NCI-H1694 treated with DMSO at 0.1 percent for 48 hours (cell line): ENCODE results near the gene XRRA1.

Source experiments
- DNase-seq: peaks from one replicate; lab custom pipeline; 2025; lab: John Stamatoyannopoulos, UW

Gene XRRA1

DNA sequence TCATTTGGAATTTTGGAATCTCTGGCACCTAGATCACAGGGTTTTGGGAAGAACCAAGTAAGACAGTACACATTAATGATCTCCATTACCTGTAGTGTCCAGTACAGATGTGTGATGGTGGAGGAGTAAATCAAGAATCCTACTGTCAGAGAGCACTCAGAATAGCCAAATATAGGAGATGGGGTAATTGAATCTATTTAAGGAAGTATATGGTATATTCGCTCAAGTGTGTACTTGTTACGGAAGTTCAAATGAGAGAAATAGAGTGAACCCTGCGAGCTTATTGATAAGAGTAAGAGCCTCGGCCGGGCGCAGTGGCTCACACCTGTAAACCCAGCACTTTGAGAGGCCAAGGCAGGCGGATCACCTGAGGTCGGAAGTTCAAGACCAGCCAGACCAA lies 2.3 kb upstream of the XRRA1 start:
- DNase-seq, result no peak

DNA sequence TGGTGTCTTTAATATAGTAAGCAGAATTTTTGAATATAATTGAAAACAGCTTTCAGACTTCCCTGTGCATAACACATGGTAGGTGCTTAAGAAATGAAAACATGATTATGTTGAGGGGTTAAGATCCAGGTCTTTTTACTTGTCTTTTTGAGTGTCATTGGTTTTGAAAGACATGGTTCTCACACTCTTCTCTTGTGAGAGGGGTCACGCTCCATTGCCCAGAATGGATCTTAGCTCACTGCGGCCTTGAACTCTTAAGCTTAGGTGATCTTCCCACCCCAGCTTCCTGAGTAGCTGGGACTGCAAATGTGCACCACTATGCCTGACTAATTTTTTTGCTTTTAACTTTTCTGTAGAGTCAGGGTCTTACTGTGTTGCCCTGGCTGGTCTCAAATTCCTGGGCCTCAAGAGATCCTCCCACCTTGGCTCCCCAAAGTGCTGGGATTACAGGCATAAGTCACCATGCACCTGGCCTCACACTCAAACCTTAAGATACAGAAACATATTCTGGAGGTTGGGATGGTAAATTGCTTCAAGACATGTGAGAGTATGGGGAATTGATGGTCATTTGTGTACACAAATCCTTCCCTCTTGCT lies 1.6 kb upstream of the XRRA1 start:
- no peak for DNase-seq

DNA sequence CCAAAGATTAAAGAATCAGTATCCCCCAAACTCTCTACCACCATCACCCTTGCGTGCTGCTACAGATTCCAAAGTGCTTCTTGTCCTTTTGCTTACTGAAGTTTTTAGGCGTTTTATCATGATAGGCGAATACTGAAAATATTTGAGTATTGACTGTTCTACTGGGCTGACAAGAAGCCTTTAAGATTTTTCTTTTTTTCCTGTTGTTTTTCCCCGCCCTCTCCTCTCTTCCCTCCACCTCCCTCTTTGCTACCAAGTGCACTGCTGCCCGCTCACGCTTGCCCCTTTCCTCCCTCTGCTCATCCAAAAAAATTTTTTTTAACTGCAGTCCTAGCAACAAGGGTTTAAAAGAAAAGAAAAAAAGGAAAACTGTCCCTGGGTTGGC lies 854 bp upstream of the XRRA1 start:
- no peak for DNase-seq

DNA sequence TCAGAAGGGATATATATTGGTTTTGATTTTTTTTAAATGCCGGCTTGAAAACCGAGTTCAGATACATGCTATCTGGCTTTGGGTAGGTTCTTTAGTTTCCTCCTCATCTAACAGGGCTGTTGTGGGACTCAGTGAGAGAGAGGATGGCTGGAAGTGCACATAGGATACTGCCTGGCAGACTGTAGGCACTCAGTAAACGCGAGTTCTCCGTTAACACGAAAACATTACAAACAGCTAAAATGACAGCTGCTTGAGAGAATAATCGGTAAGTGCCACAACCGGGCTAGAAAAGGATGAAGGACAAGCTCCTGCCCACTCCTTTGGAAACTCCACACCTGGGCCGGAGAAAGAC lies 369 bp downstream of the XRRA1 start:
- no peak for DNase-seq

DNA sequence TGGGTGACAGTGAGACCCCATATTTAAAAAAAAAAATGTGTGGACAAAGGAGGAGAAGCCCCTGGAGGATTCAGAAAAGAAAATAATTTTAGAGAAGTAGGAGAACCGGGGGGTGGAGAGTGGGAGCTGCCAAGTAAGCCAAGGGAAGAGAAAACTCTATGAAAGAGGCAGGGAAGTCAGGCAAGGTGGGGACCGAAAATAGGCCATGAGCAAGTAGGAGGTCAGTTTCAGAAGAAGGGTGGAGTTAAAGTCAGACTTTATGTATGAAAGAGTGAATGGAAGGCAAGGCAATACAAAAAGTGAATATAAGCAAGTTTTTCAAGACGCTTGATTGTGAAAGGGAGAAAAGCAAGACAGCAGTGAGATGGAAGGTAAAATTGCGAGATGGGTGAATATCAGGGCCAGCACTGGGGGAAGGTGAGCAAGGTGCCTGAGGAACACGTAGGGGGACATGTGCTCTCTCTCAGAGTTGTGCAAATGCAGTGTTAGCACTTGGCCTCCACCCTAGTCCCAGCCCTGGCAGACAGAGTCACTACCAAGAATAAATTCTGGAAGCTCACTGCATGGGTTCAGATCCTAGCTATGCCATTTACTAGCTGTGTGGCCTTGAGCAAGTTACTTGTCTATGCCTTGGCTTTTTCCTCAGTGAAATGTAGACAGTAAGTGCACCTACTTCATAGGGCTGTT lies 6.7 kb downstream of the XRRA1 start:
- DNase-seq, result no peak

DNA sequence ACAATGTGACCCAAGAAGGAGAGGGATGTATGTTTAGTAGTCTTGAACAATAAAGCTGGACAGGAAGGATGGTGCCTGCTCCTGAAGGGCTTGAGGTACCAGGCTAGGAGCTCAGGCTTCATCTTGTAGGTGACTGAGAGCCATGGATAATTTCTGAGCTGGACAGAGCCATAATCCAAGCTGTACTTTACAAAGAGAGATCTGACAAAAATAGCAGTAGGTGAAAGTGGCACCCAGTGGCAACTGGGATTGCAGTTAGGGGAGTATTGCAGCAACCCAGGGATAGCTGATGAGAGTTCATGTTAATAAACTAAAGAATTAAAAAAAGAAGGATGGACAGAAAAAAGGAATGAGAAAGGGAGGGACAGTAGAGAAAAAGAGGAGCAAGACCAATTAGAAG lies 7.4 kb downstream of the XRRA1 start:
- no peak for DNase-seq

DNA sequence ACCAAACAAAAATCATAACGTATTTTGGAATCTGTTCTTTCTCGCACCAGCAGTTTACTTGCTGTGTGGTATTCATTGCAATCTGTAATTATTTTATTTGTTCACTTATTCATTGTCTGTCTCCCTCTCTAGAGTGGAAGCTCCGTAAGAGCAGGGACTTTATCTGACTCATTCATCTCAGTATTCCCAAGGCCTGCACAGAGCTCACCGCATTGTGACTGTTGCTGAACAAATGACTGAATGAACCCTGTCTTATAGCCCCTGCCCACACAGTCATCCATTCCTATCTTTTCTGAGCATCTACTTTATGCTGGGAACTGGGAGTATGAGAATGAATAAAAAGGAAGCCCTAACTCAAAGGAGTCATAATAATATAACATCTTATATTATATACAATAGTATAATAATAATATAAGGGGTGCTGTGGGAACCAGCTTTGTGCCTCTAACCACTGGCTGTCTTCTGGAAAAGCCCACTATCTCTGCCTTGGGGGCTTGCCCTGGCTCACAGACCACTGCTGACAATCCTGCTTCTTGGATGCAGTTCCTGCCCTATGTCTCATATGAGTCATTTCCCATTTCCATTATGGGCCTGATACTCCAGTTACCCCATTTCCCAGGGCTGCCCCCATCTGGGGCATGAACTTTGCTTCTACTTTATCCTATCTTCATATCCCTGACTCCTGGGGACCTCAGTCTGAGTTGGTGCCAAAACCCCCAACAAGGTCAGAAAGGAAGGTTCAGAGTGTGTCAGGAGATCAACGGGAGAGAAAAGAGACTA lies 11.0 kb downstream of the XRRA1 start:
- no peak for DNase-seq

DNA sequence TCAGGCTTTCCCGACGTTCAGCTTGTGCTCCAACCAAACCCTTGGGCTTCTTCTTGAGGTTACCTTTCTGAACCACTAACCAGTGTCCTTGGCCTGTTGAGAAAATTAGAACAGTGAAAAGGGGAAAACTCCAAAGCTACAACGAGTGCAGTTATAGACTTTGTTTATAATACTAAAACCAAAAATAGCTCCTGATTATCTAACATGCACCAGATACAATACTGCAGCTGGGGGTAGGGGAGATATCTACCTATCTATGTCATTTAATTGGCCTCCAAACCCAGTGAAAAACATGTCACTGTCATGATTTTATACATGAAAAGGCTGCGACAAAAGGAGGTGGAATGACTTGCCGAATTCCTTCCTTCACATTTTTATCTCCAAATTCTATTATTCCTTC lies 11.9 kb downstream of the XRRA1 start:
- DNase-seq, result no peak

DNA sequence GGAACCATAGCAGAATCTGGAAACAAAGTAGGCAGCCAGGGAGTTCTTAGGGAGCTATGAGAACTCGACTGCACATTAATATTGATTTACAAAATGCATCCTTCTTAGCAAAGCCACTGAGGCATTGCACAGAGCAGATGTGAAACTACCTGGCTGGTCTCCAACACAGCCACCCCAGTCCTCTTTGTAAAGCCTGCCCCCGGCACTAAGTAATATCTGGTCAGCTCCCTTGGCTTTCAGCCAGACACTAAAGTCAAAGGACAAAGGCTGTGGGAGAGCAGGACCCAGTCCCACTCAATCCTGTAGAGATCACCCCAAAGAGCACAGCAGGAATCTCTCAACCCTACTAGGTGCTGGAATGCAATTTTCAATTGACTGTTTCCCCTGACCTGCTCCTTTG lies 12.8 kb downstream of the XRRA1 start:
- no peak for DNase-seq

DNA sequence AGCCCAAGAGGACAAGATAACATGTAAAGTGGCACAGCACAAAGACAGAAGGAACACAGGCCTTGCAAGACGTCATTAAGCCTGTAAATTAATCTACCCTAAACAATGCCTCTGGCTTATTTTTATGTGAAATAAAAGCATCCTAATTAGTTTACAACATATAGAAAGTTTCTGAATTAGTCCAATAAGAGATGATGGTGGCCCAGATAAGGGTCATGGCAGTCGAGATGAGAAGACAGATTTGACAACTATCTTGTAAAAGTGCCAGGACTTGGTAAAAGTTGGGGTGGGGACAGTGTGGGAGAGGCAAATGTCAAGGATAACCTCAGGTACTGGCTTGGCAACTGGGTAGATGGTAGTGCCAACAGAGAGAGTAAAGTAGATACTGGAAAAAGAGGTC lies 13.6 kb downstream of the XRRA1 start:
- DNase-seq, result no peak

DNA sequence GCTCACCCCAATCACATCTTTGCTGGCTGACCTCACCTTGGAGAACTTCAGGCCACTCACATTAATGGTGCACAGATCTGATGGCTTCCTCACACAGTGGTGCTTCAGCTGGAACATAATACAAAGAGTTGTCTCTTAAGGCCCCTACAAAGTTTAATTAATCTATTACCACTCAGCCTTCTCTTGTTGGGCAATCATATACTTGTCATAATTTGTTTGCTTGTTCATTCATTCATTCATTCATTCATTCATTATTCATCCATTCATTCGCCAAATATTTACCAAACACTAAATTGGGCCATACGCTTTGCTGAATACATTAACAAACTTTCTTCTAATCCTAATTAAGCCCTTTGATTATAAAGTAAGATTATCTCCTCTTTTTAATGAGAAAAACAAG lies 15.1 kb downstream of the XRRA1 start:
- no peak for DNase-seq

DNA sequence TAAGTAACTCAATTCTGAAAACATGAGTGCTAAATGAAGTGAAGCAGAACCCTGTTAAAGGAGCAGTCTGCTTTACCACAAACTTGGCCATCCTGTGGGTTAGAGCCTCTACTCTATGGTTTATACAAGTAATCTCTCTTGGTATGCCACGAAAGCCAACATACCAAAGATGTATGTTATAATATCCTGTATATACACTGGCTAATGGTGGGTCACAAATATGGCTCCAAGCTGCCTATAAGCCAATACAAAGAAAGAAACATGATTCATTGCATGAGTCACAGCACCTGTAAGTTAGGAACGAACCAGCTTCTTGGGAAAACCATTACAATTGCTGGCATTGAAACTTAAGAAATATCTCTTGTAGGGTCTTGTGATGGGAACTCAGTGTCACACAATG lies 16.1 kb downstream of the XRRA1 start:
- no peak for DNase-seq

DNA sequence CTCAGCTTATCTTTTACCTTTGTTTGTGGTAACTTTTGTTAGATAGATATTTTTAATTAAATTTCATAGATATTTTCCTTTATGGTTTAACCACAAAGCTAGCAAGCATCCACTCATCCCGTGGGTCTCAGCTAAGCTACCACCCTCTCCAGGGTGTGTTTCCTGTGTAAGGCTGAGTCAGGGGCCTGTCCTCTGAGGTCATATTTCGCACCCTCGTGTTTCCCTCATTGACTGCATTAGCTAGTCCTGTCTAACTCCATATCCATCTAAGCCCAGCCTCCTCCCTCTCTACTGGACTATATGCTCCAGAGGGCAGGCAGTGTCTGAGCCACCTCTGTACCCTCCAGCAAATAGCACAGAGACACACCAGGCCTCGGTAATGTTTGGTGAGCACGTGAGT lies 16.7 kb downstream of the XRRA1 start:
- DNase-seq, result no peak

DNA sequence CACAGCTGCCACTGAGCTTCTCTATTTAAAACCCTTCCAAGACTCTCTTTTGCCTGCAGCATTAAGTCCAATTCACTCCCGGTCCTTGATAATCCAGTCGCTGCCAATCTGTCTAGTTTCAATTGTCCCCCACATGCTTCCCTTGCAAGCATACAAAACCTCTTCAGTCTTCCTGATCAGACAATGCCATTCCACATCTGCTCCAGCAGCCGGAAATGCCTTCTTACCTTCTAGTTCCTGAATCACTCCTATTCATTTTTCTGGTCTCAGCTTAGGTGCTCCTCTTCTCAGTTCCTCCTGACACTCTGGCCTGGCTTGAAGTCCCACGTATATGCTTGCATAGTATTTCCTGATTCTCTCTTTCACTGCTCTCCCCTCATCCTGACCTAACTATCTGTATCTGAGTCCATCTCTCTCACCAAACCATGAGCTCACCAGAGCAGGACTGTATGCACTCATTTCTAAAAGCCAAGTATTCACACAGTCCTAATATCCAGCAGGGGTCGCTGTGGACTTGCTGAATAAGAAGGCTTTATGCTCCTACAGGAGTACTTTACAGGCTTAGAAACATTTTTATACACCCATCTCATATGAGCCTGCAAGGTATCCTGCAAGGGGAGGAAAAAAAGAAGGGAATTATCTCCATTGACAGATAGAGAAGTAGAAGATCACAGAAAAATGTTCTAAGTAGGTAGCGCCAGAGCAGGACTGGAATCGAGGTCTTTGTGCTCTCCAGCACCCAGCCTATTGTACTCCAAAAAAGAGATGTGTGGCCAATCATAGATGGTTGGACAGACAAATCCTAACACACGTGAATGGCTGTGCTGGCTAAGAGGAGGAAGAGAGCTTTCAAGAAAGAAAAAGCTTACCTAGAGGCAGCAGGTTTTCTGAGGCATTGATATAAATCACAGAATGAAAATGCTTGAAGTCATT lies 19.2 kb downstream of the XRRA1 start:
- peak; percentile 76 for DNase-seq

DNA sequence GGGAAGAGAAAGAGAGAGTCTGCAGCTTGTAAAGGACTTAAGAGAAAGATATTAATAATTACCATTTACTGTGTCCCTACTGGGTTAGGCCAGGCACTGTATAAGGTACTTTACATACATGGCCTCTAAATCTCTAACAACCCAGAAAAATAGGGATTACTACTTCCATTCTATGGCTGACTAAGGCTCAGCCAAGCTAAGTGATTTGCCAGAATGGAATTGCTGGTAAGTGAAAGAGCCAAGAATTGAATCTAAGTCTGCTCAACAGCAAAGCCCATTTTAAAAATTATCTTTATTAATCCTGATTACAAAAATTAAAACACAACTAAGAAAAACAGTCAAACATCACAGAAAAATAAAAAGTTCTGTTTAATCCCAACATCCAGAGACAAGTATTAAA lies 21.4 kb downstream of the XRRA1 start:
- no peak for DNase-seq

DNA sequence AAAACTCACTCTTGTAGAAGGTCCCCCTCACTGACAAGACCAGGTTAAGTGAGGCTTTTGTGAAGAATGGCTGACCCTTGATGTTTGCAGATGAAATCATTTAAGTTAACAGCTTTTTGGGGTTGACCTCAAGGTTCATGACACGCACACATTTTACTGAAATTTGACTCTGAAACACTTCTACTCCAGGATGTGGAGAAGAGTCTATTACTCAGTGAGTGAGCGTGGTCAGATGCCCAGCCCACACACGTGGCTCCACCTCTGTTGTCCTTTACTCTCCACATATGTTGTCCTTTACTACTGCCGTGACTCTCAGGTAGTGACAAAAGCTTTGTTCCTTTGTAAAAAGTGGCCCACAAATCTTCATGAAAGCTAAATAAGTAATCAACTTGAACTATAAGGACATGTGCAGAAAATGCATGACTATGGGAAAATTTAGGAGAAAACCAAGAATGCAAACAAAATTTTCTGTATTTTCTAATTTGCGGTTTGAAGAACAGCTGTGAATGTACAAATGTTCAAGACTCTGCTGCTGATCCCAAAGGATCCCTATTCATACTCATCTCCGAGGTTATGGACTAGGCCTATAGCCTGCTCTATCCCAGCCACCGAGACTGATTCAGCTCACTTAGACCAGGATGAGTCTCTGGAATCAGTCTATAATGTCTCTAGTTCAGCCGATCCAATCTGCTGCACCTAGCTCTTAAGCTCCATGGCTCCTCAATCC lies 22.4 kb downstream of the XRRA1 start:
- no peak for DNase-seq

DNA sequence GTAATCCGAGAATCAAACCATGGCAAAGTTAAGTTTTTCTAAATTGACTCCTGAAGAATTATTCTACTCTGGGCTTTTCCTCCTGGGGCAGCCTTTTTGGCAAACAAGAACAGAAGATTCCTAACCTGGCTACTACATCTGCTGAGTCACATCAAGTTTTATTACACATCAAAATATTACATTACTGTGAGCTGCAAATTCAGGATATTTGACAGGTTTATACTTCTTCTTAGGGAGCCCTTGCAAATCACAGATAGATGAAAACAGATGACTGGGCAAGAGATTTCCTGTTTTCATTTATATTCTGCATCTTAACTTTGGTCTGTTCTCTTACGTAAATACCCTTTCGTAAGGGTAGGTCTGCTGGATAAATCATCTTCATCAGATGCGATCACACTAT lies 23.6 kb downstream of the XRRA1 start:
- no peak for DNase-seq

DNA sequence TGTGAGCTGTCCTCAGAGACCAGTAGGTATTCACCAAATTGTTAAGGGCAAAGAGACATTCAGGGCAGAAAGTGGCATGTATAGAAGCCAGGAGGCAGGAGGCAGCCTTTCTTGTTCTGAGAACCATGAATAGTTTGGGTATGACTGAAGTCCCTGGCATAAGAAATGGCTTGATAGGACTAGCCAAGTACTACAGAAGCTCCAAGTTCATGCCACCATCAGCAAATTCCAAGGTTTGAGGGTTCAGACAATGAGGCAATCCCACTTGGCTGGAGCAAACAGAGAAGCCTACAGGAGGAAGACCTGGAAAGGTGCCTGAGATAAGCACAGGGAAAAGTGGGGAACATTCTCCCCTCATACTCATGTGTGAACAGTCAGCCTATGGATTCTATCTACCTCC lies 25.8 kb downstream of the XRRA1 start:
- DNase-seq, result no peak

DNA sequence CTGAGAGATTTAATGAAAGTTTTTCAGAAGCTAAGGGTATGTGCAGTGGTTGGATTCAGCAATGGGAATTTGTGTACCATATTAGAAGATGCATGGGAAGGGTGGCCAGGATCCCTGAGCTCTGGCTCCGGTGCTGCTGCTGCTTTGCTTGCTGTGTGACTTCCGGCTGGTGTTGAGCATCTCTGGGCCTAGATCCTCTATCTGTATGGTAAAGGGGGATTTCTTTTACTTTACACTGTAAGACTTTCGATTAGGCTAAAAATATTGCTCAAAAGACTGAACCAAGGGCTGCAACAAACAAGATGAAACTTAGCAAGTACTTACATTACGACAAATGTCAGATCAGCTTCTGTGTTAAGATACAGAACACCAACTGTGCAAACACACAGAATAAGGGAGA lies 39.1 kb downstream of the XRRA1 start:
- DNase-seq, result no peak

DNA sequence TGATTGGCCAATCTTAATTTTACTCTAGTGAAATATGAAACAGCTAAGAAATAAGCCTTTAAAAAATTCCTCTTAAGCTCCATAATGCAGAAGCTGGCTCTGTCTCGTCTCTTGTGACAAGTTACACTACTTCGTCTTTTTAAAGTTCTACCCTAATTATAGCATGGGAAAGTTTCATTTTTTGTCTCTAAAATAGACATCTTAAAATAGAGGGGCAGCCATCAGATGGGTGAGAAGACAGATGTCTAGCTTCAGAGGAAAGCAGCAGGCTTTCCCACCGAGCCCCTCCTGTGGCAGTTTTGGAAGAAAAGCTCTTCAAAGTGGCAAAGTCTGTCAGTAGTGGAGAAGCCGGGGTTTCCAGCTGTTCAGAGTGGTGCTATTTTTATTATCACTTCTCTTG lies 39.5 kb downstream of the XRRA1 start:
- no peak for DNase-seq

DNA sequence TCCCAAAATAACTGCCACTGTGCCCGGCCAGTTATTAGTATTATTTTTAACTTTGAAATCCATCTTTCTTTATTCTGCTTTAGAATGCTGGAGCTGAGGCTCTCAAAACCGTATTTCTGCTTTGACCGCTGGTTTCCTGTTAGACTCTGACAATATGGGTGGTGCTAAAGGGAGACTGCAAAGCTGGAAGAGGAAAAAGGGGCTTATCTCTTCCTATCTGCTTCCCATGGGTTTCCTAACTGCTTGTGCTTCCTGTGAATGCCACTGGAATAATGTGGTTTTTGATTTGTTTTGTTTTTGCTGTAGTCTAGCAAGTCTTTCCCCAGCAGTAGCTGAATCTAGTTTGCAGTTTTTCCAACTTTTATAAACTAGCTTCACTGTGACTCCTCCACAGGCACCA lies 43.6 kb downstream of the XRRA1 start:
- no peak for DNase-seq

DNA sequence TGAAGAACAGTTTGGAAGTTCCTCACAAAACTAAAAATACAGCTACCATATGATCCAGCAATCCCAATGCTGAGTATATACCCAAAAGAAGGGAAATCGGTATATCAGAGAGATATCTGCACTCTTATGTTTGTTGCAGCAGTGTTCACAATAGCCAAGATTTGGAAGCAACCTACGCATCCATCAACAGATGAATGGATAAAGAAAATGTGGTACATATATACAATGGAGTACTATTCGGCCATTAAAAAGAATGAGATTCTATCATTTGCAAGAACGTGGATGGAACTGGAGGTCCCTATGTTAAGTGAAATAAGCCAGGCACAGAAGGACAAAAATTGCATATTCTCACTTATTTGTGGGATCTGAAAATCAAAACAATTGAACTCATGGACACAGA lies 46.5 kb downstream of the XRRA1 start:
- no peak for DNase-seq
